GM23338 (cell line): ENCODE data around the gene CMKLR1.

Source experiments
- CREB1 ChIP-seq: fragments of 250-450 bp; sonication (Bioruptor Pico); IDR thresholded peaks from 2 replicates; pipeline ENCODE4 v1.5.0; 2020; ENCODE audit warnings: low read depth, mild to moderate bottlenecking, moderate library complexity
- ETS1 ChIP-seq: IDR thresholded peaks from 2 replicates; pipeline ENCODE4 v1.6.1; 2016; ENCODE audit warnings: antibody characterized with exemption
- EZH2 ChIP-seq: fragments of 200-600 bp; sonication (generic); IDR thresholded peaks from one replicate; pipeline ENCODE4 v1.8.0; 2017; ENCODE audit warnings: antibody characterized with exemption, mild to moderate bottlenecking, low read depth; ENCODE audit not compliant: unreplicated experiment
- EZH2phosphoT487 ChIP-seq: fragments of 200-600 bp; sonication (generic); IDR thresholded peaks from one replicate; pipeline ENCODE4 v1.8.1; 2018; ENCODE audit warnings: antibody characterized with exemption; ENCODE audit not compliant: unreplicated experiment
- JUNB ChIP-seq: IDR thresholded peaks from one replicate; pipeline ENCODE4 v1.6.1; 2016; ENCODE audit warnings: antibody characterized with exemption; ENCODE audit not compliant: unreplicated experiment
- NANOG ChIP-seq: IDR thresholded peaks from 2 replicates; pipeline ENCODE4 v1.6.1; 2016; ENCODE audit warnings: antibody characterized with exemption, borderline replicate concordance
- POLR2AphosphoS5 ChIP-seq: IDR thresholded peaks from 2 replicates; pipeline ENCODE4 v1.6.1; 2016; ENCODE audit warnings: antibody characterized with exemption, low read depth
- STAT1 ChIP-seq: IDR thresholded peaks from one replicate; pipeline ENCODE4 v1.6.1; 2016; ENCODE audit warnings: antibody characterized with exemption; ENCODE audit not compliant: unreplicated experiment
- ZNF114 ChIP-seq: fragments of 250-450 bp; sonication (Bioruptor Pico); IDR thresholded peaks from 2 replicates; pipeline ENCODE4 v1.5.0; 2020; ENCODE audit warnings: mild to moderate bottlenecking, moderate library complexity
- TF ChIP-seq, protein P1 (sequence below), 2 experiments: fragments of 200-600 bp in 1 of 2; sonication (generic) in 1 of 2; conservative IDR thresholded peaks; 2 replicates each; pipeline versions ENCODE4 v1.5.1 to v1.6.1; 2016 to 2017; ENCODE audit warnings: antibody characterized with exemption in 2 of 2, low read depth in 2 of 2, mild to moderate bottlenecking in 2 of 2, moderate library complexity in 1 of 2
- TF ChIP-seq, protein P2 (sequence below): IDR thresholded peaks from one replicate; pipeline ENCODE4 v1.6.1; 2018; ENCODE audit warnings: antibody characterized with exemption; ENCODE audit not compliant: unreplicated experiment

DNA sequence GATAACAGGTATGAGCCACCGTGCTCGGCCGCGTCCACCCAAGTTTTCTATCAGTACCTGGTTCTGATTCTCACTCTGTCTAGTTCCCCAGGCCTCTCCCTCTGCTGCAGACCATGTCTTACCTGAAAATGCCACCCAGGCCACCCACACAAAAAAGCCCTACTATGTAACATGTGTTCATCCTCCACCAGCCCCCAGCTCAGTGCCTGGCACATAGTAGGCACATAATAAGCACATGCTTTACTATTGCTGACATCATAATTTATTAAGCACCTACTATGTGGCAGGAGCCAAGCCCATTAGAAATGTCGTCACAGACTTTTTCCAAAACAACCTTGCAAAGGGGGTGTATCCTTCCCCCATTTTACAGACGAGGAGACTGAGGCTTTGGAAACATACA, 37.8 kb downstream of the CMKLR1 start:
- TF ChIP-seq POLR2AphosphoS5, result no peak
- TF ChIP-seq, protein P1, sequence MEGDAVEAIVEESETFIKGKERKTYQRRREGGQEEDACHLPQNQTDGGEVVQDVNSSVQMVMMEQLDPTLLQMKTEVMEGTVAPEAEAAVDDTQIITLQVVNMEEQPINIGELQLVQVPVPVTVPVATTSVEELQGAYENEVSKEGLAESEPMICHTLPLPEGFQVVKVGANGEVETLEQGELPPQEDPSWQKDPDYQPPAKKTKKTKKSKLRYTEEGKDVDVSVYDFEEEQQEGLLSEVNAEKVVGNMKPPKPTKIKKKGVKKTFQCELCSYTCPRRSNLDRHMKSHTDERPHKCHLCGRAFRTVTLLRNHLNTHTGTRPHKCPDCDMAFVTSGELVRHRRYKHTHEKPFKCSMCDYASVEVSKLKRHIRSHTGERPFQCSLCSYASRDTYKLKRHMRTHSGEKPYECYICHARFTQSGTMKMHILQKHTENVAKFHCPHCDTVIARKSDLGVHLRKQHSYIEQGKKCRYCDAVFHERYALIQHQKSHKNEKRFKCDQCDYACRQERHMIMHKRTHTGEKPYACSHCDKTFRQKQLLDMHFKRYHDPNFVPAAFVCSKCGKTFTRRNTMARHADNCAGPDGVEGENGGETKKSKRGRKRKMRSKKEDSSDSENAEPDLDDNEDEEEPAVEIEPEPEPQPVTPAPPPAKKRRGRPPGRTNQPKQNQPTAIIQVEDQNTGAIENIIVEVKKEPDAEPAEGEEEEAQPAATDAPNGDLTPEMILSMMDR (conservative IDR thresholded peaks at IDR 0.05; ENCODE audit: low read depth in 2 of 2), result no peak
- no peak for TF ChIP-seq EZH2phosphoT487
- TF ChIP-seq STAT1, result no peak
- TF ChIP-seq EZH2, result no peak
- TF ChIP-seq JUNB, result no peak
- TF ChIP-seq ETS1, result no peak
- no peak for TF ChIP-seq CREB1 (CRISPR knock-in tag)
- TF ChIP-seq, protein P2, sequence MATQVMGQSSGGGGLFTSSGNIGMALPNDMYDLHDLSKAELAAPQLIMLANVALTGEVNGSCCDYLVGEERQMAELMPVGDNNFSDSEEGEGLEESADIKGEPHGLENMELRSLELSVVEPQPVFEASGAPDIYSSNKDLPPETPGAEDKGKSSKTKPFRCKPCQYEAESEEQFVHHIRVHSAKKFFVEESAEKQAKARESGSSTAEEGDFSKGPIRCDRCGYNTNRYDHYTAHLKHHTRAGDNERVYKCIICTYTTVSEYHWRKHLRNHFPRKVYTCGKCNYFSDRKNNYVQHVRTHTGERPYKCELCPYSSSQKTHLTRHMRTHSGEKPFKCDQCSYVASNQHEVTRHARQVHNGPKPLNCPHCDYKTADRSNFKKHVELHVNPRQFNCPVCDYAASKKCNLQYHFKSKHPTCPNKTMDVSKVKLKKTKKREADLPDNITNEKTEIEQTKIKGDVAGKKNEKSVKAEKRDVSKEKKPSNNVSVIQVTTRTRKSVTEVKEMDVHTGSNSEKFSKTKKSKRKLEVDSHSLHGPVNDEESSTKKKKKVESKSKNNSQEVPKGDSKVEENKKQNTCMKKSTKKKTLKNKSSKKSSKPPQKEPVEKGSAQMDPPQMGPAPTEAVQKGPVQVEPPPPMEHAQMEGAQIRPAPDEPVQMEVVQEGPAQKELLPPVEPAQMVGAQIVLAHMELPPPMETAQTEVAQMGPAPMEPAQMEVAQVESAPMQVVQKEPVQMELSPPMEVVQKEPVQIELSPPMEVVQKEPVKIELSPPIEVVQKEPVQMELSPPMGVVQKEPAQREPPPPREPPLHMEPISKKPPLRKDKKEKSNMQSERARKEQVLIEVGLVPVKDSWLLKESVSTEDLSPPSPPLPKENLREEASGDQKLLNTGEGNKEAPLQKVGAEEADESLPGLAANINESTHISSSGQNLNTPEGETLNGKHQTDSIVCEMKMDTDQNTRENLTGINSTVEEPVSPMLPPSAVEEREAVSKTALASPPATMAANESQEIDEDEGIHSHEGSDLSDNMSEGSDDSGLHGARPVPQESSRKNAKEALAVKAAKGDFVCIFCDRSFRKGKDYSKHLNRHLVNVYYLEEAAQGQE, result no peak
- TF ChIP-seq ZNF114 (CRISPR knock-in tag), result no peak
- TF ChIP-seq NANOG, result no peak
